Breast epithelium (tissue), 3 donors: ENCODE results near the gene CDH4.

Experiments
- POLR2A ChIP-seq: fragments of 450-650 bp; IDR thresholded peaks from one replicate; pipeline ENCODE4 v1.6.1; 2016; ENCODE audit warnings: antibody characterized with exemption, mild to moderate bottlenecking, moderate library complexity
- TF ChIP-seq, protein P1 (sequence below), 3 donors: fragments of 450-650 bp; IDR thresholded peaks; one replicate each; pipeline ENCODE4 v1.5.1; 2016 to 2017; ENCODE audit warnings: antibody characterized with exemption in 3 of 3, mild to moderate bottlenecking in 3 of 3, moderate library complexity in 3 of 3

DNA sequence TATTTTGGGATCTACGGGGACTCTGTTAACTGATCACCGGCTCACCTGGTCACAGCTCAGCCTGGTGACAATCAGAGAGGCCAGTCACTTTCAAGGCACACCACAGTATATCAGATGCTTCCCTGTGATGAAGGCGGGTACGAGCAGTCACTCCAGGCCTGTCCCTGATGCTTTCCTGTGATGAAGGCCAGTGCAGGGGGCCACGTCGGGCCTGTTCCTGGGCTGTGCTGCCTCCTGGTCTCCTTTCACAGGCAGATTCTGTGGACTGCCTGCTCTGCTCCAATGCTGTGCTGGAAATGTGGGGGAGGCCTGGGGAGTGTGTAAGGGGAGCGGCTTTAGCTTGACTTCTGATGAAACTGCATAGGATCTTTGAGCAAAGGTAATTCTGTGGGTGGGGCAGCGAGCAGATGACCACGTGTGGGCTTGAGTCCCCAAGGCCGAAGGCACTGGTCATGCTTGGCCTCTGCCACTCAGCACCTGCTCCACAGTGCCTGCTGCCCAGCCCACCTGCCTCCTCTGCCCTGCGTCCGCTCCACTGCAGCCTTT lies 441.1 kb downstream of the CDH4 start:
- TF ChIP-seq, protein P1, sequence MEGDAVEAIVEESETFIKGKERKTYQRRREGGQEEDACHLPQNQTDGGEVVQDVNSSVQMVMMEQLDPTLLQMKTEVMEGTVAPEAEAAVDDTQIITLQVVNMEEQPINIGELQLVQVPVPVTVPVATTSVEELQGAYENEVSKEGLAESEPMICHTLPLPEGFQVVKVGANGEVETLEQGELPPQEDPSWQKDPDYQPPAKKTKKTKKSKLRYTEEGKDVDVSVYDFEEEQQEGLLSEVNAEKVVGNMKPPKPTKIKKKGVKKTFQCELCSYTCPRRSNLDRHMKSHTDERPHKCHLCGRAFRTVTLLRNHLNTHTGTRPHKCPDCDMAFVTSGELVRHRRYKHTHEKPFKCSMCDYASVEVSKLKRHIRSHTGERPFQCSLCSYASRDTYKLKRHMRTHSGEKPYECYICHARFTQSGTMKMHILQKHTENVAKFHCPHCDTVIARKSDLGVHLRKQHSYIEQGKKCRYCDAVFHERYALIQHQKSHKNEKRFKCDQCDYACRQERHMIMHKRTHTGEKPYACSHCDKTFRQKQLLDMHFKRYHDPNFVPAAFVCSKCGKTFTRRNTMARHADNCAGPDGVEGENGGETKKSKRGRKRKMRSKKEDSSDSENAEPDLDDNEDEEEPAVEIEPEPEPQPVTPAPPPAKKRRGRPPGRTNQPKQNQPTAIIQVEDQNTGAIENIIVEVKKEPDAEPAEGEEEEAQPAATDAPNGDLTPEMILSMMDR (IDR thresholded peaks at IDR 0.05), result no peak
- no peak for TF ChIP-seq POLR2A
